ENCODE results near the gene HYAL3.

GRCh38 chr3:50264383-50264963 is 34.7 kb downstream of the HYAL3 start:
- TF ChIP-seq NFYA (IDR thresholded peaks at IDR 0.05; ENCODE audit: borderline replicate concordance, low read depth, low read length) = no peak
- no peak for TF ChIP-seq CTCF (IDR thresholded peaks at IDR 0.05 in 2 of 3, conservative IDR thresholded peaks at IDR 0.05 in 1 of 3; ENCODE audit: control insufficient read depth in 2 of 3, extremely low read depth in 1 of 3, insufficient read depth in 1 of 3, low read depth in 3 of 3, low read length in 3 of 3)

All from GM12878 (cell line).